ENCODE measurements around the gene GDPGP1.

GDPGP1 gene

DNA sequence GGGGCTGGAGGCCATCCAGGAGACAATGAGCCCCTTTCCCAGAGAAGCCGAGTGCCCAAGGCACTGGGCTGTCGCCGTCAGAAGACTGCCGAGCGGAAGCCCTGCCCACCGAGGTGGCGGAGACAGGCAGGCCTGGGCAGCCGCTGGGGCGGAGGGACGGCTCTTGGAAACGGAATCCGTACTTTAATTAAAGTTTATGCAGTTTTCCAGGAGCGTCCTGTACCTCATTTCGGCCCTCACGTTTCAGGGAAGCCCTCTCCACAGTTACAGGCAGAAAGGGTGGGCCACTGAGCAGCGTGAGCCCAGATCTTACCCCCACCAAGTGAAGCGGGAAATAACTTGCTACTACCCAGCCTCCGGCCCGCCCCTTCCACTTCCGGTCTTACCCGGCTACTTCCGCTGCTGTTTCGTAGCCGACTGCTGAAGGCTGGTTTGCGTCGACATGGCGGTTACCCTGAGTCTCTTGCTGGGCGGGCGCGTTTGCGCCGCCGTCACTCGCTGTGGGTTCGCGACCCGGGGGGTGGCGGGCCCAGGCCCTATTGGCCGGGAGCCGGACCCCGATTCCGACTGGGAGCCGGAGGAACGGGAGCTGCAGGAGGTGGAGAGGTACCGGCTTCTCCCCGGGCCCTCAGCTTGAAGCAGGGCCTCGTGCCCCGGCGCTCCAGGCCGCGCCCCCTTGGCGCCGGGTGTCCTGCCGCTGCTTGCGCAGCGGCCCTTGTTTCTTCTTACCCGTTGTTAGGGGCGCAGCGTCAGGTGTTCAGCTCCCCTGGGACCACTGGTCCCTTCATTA lies 31.5 kb downstream of the GDPGP1 start, which contains the start of gene NGRN:
Gene NGRN (plus strand): TSS at position 402 of the 790 bp plus-strand sequence. CDS start 41 bp downstream, at position 443.
- Histone ChIP-seq H3K27me3 (ENCODE audit: insufficient read depth, low read depth, severe bottlenecking) (no peaks in the 10 kb centered on the region), H3K4me3 (ENCODE audit: low read depth, low read length) (peak within 1 kb of the TSS; percentile 83), H3K9me3 (ENCODE audit: severe bottlenecking) (no peaks in the 10 kb centered on the region), H3K36me3 (peaks cover 31% of the 10 kb centered on the region), H3K27ac (peak within 1 kb of the TSS; percentile 96)
- peak; percentile 90 for DNase-seq
- TF ChIP-seq, protein P1, sequence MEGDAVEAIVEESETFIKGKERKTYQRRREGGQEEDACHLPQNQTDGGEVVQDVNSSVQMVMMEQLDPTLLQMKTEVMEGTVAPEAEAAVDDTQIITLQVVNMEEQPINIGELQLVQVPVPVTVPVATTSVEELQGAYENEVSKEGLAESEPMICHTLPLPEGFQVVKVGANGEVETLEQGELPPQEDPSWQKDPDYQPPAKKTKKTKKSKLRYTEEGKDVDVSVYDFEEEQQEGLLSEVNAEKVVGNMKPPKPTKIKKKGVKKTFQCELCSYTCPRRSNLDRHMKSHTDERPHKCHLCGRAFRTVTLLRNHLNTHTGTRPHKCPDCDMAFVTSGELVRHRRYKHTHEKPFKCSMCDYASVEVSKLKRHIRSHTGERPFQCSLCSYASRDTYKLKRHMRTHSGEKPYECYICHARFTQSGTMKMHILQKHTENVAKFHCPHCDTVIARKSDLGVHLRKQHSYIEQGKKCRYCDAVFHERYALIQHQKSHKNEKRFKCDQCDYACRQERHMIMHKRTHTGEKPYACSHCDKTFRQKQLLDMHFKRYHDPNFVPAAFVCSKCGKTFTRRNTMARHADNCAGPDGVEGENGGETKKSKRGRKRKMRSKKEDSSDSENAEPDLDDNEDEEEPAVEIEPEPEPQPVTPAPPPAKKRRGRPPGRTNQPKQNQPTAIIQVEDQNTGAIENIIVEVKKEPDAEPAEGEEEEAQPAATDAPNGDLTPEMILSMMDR (IDR thresholded peaks at IDR 0.05; ENCODE audit: low read depth, low read length): no peak

DNA sequence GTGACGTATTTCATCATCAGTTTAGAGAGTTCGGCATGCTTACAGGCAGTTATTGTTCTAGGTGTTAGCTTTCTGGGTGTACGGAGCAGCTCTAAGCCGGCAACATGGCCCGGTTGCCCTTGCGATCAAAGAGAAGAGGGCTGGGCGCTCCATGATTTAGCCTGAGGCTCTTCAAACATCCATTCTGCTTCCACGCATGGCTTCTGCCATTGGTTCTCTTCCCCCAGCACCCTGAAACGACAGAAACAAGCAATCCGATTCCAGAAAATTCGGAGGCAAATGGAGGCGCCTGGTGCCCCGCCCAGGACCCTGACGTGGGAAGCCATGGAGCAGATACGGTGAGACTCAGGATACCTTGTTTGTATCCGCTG lies 32.0 kb downstream of the GDPGP1 start:
- peaks cover 37% of the 10 kb centered on the region for H3K36me3 ChIP-seq
- peak overlapping the region; percentile 83 for H3K4me3 ChIP-seq (ENCODE audit: low read depth, low read length)
- DNase-seq: peak; percentile 30
- H3K27me3 ChIP-seq (ENCODE audit: insufficient read depth, low read depth, severe bottlenecking): no peaks in the 10 kb centered on the region
- peak overlapping the region; percentile 96 for H3K27ac ChIP-seq
- TF ChIP-seq, protein P1 (IDR thresholded peaks at IDR 0.05; ENCODE audit: low read depth, low read length): no peak
- no peaks in the 10 kb centered on the region for H3K9me3 ChIP-seq (ENCODE audit: severe bottlenecking)

DNA sequence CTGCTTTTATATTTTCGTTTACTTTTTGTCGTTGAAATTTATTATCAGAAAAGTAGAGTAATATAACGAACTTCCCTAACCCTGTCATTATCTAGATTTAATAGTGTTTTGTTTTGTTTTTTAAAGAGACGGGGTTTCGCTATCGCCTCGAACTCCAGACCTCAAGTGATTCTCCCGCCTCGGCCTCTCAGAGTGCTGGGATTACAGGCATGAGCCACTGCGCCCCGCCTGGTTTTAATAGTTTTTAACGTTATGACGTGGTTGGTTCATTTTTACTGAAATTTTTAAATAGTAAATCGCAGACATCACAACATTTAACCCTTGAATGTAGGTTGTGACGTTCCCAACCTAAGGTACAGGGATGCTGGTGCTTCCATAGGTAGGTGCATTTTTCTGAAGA lies 32.5 kb downstream of the GDPGP1 start:
- H3K27ac ChIP-seq: peak overlapping the region; percentile 96
- DNase-seq: no peak
- no peaks in the 10 kb centered on the region for H3K27me3 ChIP-seq (ENCODE audit: insufficient read depth, low read depth, severe bottlenecking)
- TF ChIP-seq, protein P1 (IDR thresholded peaks at IDR 0.05; ENCODE audit: low read depth, low read length): no peak
- H3K9me3 ChIP-seq (ENCODE audit: severe bottlenecking): no peaks in the 10 kb centered on the region
- H3K4me3 ChIP-seq (ENCODE audit: low read depth, low read length): peak overlapping the region; percentile 83
- H3K36me3 ChIP-seq: peaks cover 41% of the 10 kb centered on the region

DNA sequence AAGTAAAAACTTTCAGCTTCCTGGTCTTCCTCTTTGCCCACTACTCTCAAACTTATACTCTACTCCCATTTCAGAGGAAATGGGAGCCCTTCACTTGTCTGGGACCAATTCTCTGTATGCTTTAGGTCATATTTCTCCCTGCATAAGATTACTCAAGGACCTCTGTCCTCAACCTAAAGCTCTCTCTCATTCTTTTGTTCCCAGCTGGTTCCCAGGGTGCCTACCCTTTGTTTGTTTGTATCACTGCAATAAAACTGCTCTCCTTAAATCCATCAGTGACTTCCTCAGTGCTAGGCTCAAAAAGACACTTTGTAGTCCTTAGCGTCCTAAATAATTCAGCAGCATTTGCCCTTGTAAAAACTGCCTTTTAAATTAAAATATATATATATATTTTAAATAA lies 34.4 kb downstream of the GDPGP1 start:
- no peaks in the 10 kb centered on the region for H3K9me3 ChIP-seq (ENCODE audit: severe bottlenecking)
- H3K4me3 ChIP-seq (ENCODE audit: low read depth, low read length): no peak overlapping the region
- TF ChIP-seq, protein P1 (IDR thresholded peaks at IDR 0.05; ENCODE audit: low read depth, low read length): no peak
- no peak for DNase-seq
- H3K27ac ChIP-seq: no peak overlapping the region
- H3K36me3 ChIP-seq: peaks cover 60% of the 10 kb centered on the region
- H3K27me3 ChIP-seq (ENCODE audit: insufficient read depth, low read depth, severe bottlenecking): no peaks in the 10 kb centered on the region

DNA sequence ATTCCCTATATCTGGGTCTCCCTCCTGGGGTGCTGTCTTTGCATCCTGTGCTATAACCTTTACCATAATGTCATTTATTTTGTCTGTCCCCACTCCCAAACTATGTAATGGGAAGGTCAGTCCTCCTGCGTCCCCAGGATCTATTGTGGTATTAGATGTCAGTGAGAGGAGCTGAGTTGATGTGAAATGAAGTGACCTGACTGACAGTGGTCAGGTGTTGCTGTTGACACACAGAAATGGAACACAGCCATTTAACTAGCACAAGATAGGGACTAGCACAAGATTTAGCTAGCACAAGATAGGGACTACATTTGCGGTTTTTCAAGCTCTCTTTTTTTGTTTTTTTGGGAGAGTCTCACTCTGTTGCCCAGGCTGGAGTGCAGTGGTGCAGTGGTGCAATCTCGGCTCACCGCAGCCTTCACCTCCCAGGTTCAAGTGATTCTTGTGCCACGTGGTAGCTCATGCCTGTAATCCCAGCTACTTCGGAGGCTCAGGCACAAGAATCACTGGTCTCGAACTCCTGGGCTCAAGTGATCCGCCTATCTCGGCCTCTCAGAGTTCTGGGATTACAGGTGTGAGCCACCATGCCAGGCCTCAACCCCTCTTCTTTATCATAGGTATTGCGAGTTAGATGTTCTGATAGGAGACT lies 36.6 kb downstream of the GDPGP1 start:
- Histone ChIP-seq H3K27me3 (ENCODE audit: insufficient read depth, low read depth, severe bottlenecking) (no peaks in the 10 kb centered on the region), H3K27ac (no peak overlapping the region), H3K9me3 (ENCODE audit: severe bottlenecking) (no peaks in the 10 kb centered on the region), H3K4me3 (ENCODE audit: low read depth, low read length) (no peak overlapping the region), H3K36me3 (peaks cover 78% of the 10 kb centered on the region)
- TF ChIP-seq, protein P1 (IDR thresholded peaks at IDR 0.05; ENCODE audit: low read depth, low read length): no peak
- DNase-seq: no peak
